ENCODE data around the gene PARP9.
"Not testable (repeated sequence)": the region's sequence is repeated elsewhere in the genome, so short reads cannot be mapped to it uniquely, and the experiment has no call there.

PARP9 gene

GRCh38 chr3:122515870-122516269, 48.2 kb downstream of the PARP9 start:
- no peak for DNase-seq

GRCh38 chr3:122515020-122515468, 49.1 kb downstream of the PARP9 start:
- DNase-seq: no peak

GRCh38 chr3:122514123-122515019, 49.7 kb downstream of the PARP9 start, which contains the start of gene KPNA1:
KPNA1 (minus strand) TSS chr3:122514939; CDS start chr3:122496565, 18,374 bp downstream.
- peak; percentile 90 for DNase-seq

GRCh38 chr3:122513386-122514122, 50.5 kb downstream of the PARP9 start:
- DNase-seq: peak; percentile 38

- DNase-seq: no peak
These were observed 51.8 kb downstream of the PARP9 start for GRCh38 chr3:122512284-122512683.

GRCh38 chr3:122510878-122511535, 53.1 kb downstream of the PARP9 start:
- peak; percentile 62 for DNase-seq

- DNase-seq: not testable (repeated sequence)
These were observed 55.2 kb downstream of the PARP9 start for GRCh38 chr3:122508944-122509343.

- no peak for DNase-seq
These were observed 55.8 kb downstream of the PARP9 start for GRCh38 chr3:122508135-122508914.

GRCh38 chr3:122506450-122506849, 57.6 kb downstream of the PARP9 start:
- no peak for DNase-seq

- DNase-seq: peak; percentile 19
These were observed 58.4 kb downstream of the PARP9 start for GRCh38 chr3:122505676-122506075.

GRCh38 chr3:122502941-122503340, 61.2 kb downstream of the PARP9 start:
- no peak for DNase-seq

- DNase-seq: peak; percentile 94
These were observed 62.0 kb downstream of the PARP9 start for GRCh38 chr3:122502139-122502538.

GRCh38 chr3:122500964-122501363, 63.1 kb downstream of the PARP9 start:
- not testable (repeated sequence) for DNase-seq

- no peak for DNase-seq
These were observed 65.9 kb downstream of the PARP9 start for GRCh38 chr3:122498152-122498551.

- peak; percentile 87 for DNase-seq
These were observed 66.7 kb downstream of the PARP9 start for GRCh38 chr3:122497425-122497824.

GRCh38 chr3:122496508-122496907, 67.6 kb downstream of the PARP9 start:
- no peak for DNase-seq

- no peak for DNase-seq
These were observed 70.8 kb downstream of the PARP9 start for GRCh38 chr3:122493296-122493695.

GRCh38 chr3:122488262-122488973, 75.7 kb downstream of the PARP9 start:
- no peak for DNase-seq

- DNase-seq: no peak
These were observed 79.1 kb downstream of the PARP9 start for GRCh38 chr3:122484985-122485384.

GRCh38 chr3:122481390-122481789, 82.7 kb downstream of the PARP9 start:
- no peak for DNase-seq
